HL-60/S4 treated with phorbol 12-myristate 13-acetate at 8.2 ng/mL for 4 days and 3 days (cell line): ENCODE data around the gene C6orf62.
"Not testable (repeated sequence)": the region's sequence is repeated elsewhere in the genome, so short reads cannot be mapped to it uniquely, and the experiment has no call there.

Experiments used
- in situ Hi-C: fragments of 300-500 bp; cut with MboI; formaldehyde crosslinking; loops from 2 replicates; pipeline ENCODE4 v1.15.0; 2022; ENCODE audit warnings: low sequenced_read_pairs

C6orf62 gene

GRCh38 chr6:24719125-24719971 lies at the start of gene C6orf62:
C6orf62 (minus strand) TSS chr6:24719154; CDS start chr6:24718668, 486 bp downstream.
- in situ Hi-C loops: no loop called here

GRCh38 chr6:24768361-24768760 lies 49.4 kb upstream of the C6orf62 start:
- in situ Hi-C loops: no loop called here

- in situ Hi-C loops: no loop called here
Observed at GRCh38 chr6:24766680-24767462, 47.9 kb upstream of the C6orf62 start.

GRCh38 chr6:24765968-24766367 lies 47.0 kb upstream of the C6orf62 start:
- in situ Hi-C loops: not testable (repeated sequence)

GRCh38 chr6:24764833-24765828 lies 46.2 kb upstream of the C6orf62 start:
- in situ Hi-C loops: not testable (repeated sequence)

- in situ Hi-C loops: no loop called here
Observed at GRCh38 chr6:24763578-24763977, 44.6 kb upstream of the C6orf62 start.

GRCh38 chr6:24761851-24762250 lies 42.9 kb upstream of the C6orf62 start:
- in situ Hi-C loops: no loop called here

GRCh38 chr6:24761193-24761835 lies 42.4 kb upstream of the C6orf62 start:
- in situ Hi-C loops: no loop called here

GRCh38 chr6:24760210-24760609 lies 41.3 kb upstream of the C6orf62 start:
- in situ Hi-C loops: no loop called here

- in situ Hi-C loops: no loop called here
Observed at GRCh38 chr6:24759718-24760117, 40.8 kb upstream of the C6orf62 start.

- in situ Hi-C loops: no loop called here
Observed at GRCh38 chr6:24757611-24758010, 38.7 kb upstream of the C6orf62 start.

GRCh38 chr6:24755279-24755678 lies 36.3 kb upstream of the C6orf62 start:
- in situ Hi-C loops: no loop called here

- in situ Hi-C loops: not testable (repeated sequence)
Observed at GRCh38 chr6:24754378-24754777, 35.4 kb upstream of the C6orf62 start.

- in situ Hi-C loops: no loop called here
Observed at GRCh38 chr6:24753545-24753944, 34.6 kb upstream of the C6orf62 start.

- in situ Hi-C loops: no loop called here
Observed at GRCh38 chr6:24752917-24753492, 34.1 kb upstream of the C6orf62 start.

- in situ Hi-C loops: no loop called here
Observed at GRCh38 chr6:24752503-24752902, 33.5 kb upstream of the C6orf62 start.

- in situ Hi-C loops: not testable (repeated sequence)
Observed at GRCh38 chr6:24750878-24751277, 31.9 kb upstream of the C6orf62 start.

GRCh38 chr6:24749297-24749696 lies 30.3 kb upstream of the C6orf62 start:
- in situ Hi-C loops: no loop called here

- in situ Hi-C loops: no loop called here
Observed at GRCh38 chr6:24744911-24745310, 26.0 kb upstream of the C6orf62 start.

GRCh38 chr6:24743944-24744335 lies 25.0 kb upstream of the C6orf62 start:
- in situ Hi-C loops: no loop called here
